Measurements from ENCODE around the gene PCBP3.

PCBP3 gene

GRCh38 chr21:45756669-45757068, 113.1 kb downstream of the PCBP3 start:
- Histone ChIP-seq H3K79me1 (ENCODE audit: low read length) (no peaks in the 10 kb centered on the region), H2BK120ac (ENCODE audit: insufficient read depth, low read length, poor library complexity) (no peak overlapping the region), H4K91ac (ENCODE audit: low read depth, low read length) (no peak overlapping the region), H3K27ac (ENCODE audit: low read depth, low read length) (no peak overlapping the region), H3K23ac (ENCODE audit: low read length) (no peak overlapping the region), H3K4me1 (ENCODE audit: control insufficient read depth in 1 of 2, insufficient read depth in 2 of 2, low read length in 2 of 2) (no peaks in the 10 kb centered on the region), H3K9ac (ENCODE audit: low read length) (no peak overlapping the region), H2AFZ (ENCODE audit: insufficient read depth, low read length, poor library complexity) (no peak overlapping the region), H2BK5ac (ENCODE audit: low read depth, low read length, poor library complexity) (no peak overlapping the region), H4K12ac (ENCODE audit: low read depth, low read length) (no peak overlapping the region), H3K18ac (ENCODE audit: low read length) (no peak overlapping the region), H2AK5ac (ENCODE audit: low read length) (no peak overlapping the region), H3K14ac (ENCODE audit: low read length) (no peak overlapping the region), H3K4me3 (ENCODE audit: low read depth, low read length) (no peak overlapping the region), H3K27me3 (ENCODE audit: insufficient read depth, low read length) (no peaks in the 10 kb centered on the region), H4K8ac (ENCODE audit: low read depth, low read length) (no peak overlapping the region), H3K4ac (ENCODE audit: low read depth, low read length) (no peak overlapping the region), H3K79me2 (ENCODE audit: control insufficient read depth, insufficient read depth, low read length, poor library complexity) (no peaks in the 10 kb centered on the region), H3K36me3 (ENCODE audit: control insufficient read depth in 1 of 2, insufficient read depth in 2 of 2, low read length in 2 of 2) (no peaks in the 10 kb centered on the region), H3K9me3 (ENCODE audit: insufficient read depth, low read depth, low read length) (peaks cover 1% of the 10 kb centered on the region), H3K4me2 (ENCODE audit: low read length) (no peak overlapping the region), H2BK12ac (ENCODE audit: low read length) (no peak overlapping the region)
- WGBS (ENCODE audit: extremely low coverage, insufficient coverage, insufficient read length) = no CpG with 5 or more reads among the region's 2 CpGs
- no peak for DNase-seq

DNA sequence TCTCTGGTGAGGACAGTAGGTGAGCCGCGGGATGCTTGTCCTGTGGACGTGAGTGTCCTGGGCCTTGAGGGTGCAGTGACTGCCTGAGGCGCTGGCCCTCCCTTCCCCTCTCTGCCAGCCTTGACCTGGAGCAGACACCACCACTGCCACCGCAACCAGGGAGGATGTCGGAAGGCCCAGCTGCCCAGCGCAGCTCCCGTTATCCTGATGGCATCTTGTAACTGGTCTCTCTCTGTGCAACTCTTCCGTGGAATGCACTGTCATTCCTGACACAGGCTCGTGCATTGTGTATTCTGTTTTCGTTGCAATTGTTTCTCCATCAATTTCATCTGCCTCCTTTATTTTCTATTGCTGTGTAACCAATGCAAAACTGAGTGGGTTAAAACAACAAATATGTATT, 118.2 kb downstream of the PCBP3 start:
- H3K4ac ChIP-seq (ENCODE audit: low read depth, low read length) = no peak overlapping the region
- H4K12ac ChIP-seq (ENCODE audit: low read depth, low read length) = no peak overlapping the region
- no peak overlapping the region for H3K27ac ChIP-seq (ENCODE audit: low read depth, low read length)
- no peak overlapping the region for H2BK5ac ChIP-seq (ENCODE audit: low read depth, low read length, poor library complexity)
- no peak overlapping the region for H3K14ac ChIP-seq (ENCODE audit: low read length)
- no peaks in the 10 kb centered on the region for H3K36me3 ChIP-seq (ENCODE audit: control insufficient read depth in 1 of 2, insufficient read depth in 2 of 2, low read length in 2 of 2)
- H3K9ac ChIP-seq (ENCODE audit: low read length) = no peak overlapping the region
- H2AK5ac ChIP-seq (ENCODE audit: low read length) = no peak overlapping the region
- no peak overlapping the region for H2BK12ac ChIP-seq (ENCODE audit: low read length)
- no peak overlapping the region for H2AFZ ChIP-seq (ENCODE audit: insufficient read depth, low read length, poor library complexity)
- DNase-seq = no peak
- no peak overlapping the region for H3K4me2 ChIP-seq (ENCODE audit: low read length)
- no peak overlapping the region for H4K91ac ChIP-seq (ENCODE audit: low read depth, low read length)
- H3K9me3 ChIP-seq (ENCODE audit: insufficient read depth, low read depth, low read length) = peaks cover 2% of the 10 kb centered on the region
- no peak overlapping the region for H3K4me3 ChIP-seq (ENCODE audit: low read depth, low read length)
- H3K79me1 ChIP-seq (ENCODE audit: low read length) = no peaks in the 10 kb centered on the region
- no peak overlapping the region for H4K8ac ChIP-seq (ENCODE audit: low read depth, low read length)
- no peak overlapping the region for H2BK120ac ChIP-seq (ENCODE audit: insufficient read depth, low read length, poor library complexity)
- H3K27me3 ChIP-seq (ENCODE audit: insufficient read depth, low read length) = no peaks in the 10 kb centered on the region
- no peaks in the 10 kb centered on the region for H3K4me1 ChIP-seq (ENCODE audit: control insufficient read depth in 1 of 2, insufficient read depth in 2 of 2, low read length in 2 of 2)
- H3K79me2 ChIP-seq (ENCODE audit: control insufficient read depth, insufficient read depth, low read length, poor library complexity) = no peaks in the 10 kb centered on the region
- WGBS (ENCODE audit: extremely low coverage, insufficient coverage, insufficient read length) = no CpG with 5 or more reads among the region's 11 CpGs
- no peak overlapping the region for H3K18ac ChIP-seq (ENCODE audit: low read length)
- no peak overlapping the region for H3K23ac ChIP-seq (ENCODE audit: low read length)

- DNase-seq = no peak
- Histone ChIP-seq H3K4me1 (ENCODE audit: control insufficient read depth in 1 of 2, insufficient read depth in 2 of 2, low read length in 2 of 2) (no peaks in the 10 kb centered on the region), H4K8ac (ENCODE audit: low read depth, low read length) (no peak overlapping the region), H3K36me3 (ENCODE audit: control insufficient read depth in 1 of 2, insufficient read depth in 2 of 2, low read length in 2 of 2) (no peaks in the 10 kb centered on the region), H4K12ac (ENCODE audit: low read depth, low read length) (no peak overlapping the region), H3K27ac (ENCODE audit: low read depth, low read length) (no peak overlapping the region), H2BK120ac (ENCODE audit: insufficient read depth, low read length, poor library complexity) (no peak overlapping the region), H3K4me3 (ENCODE audit: low read depth, low read length) (no peak overlapping the region), H2AK5ac (ENCODE audit: low read length) (no peak overlapping the region), H3K18ac (ENCODE audit: low read length) (no peak overlapping the region), H3K9me3 (ENCODE audit: insufficient read depth, low read depth, low read length) (peaks cover 2% of the 10 kb centered on the region), H3K23ac (ENCODE audit: low read length) (no peak overlapping the region), H3K27me3 (ENCODE audit: insufficient read depth, low read length) (no peaks in the 10 kb centered on the region), H2BK5ac (ENCODE audit: low read depth, low read length, poor library complexity) (no peak overlapping the region), H3K79me2 (ENCODE audit: control insufficient read depth, insufficient read depth, low read length, poor library complexity) (no peaks in the 10 kb centered on the region), H3K4ac (ENCODE audit: low read depth, low read length) (no peak overlapping the region), H3K9ac (ENCODE audit: low read length) (no peak overlapping the region), H2AFZ (ENCODE audit: insufficient read depth, low read length, poor library complexity) (no peak overlapping the region), H3K79me1 (ENCODE audit: low read length) (no peaks in the 10 kb centered on the region), H2BK12ac (ENCODE audit: low read length) (no peak overlapping the region), H4K91ac (ENCODE audit: low read depth, low read length) (no peak overlapping the region), H3K14ac (ENCODE audit: low read length) (no peak overlapping the region), H3K4me2 (ENCODE audit: low read length) (no peak overlapping the region)
- no CpG with 5 or more reads among the region's 19 CpGs for WGBS (ENCODE audit: extremely low coverage, insufficient coverage, insufficient read length)
Observed at GRCh38 chr21:45763074-45763473, 119.5 kb downstream of the PCBP3 start.

DNA sequence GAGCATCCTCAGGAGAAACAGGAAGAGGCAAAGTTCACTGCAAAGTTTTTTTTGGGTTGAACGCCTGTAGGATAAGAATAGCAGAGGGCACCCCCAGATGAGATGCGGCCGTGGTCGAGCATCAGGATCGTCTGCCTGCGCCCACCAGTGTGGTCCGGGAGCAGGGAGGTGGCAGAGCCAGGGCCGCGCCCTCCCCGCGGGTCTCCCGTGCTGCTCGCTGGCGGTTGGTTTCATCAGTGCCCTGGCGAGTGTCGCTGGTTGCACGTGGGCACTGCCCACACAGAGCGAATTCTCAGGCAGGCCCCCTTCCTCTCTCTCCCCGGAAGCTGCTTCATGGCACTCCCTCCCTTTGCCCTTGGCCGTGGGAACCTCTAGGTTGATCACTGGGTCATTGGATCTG, 120.0 kb downstream of the PCBP3 start:
- H2AK5ac ChIP-seq (ENCODE audit: low read length) = no peak overlapping the region

More for the DNA sequence above, 120.0 kb downstream of the PCBP3 start:
- H3K27me3 ChIP-seq (ENCODE audit: insufficient read depth, low read length) = no peaks in the 10 kb centered on the region
- DNase-seq = no peak
- H4K91ac ChIP-seq (ENCODE audit: low read depth, low read length) = no peak overlapping the region
- H3K27ac ChIP-seq (ENCODE audit: low read depth, low read length) = no peak overlapping the region
- no peak overlapping the region for H2BK120ac ChIP-seq (ENCODE audit: insufficient read depth, low read length, poor library complexity)
- H3K4me1 ChIP-seq (ENCODE audit: control insufficient read depth in 1 of 2, insufficient read depth in 2 of 2, low read length in 2 of 2) = no peaks in the 10 kb centered on the region
- no peak overlapping the region for H3K18ac ChIP-seq (ENCODE audit: low read length)
- H3K79me1 ChIP-seq (ENCODE audit: low read length) = no peaks in the 10 kb centered on the region
- H2AFZ ChIP-seq (ENCODE audit: insufficient read depth, low read length, poor library complexity) = no peak overlapping the region
- H3K4ac ChIP-seq (ENCODE audit: low read depth, low read length) = no peak overlapping the region
- H3K14ac ChIP-seq (ENCODE audit: low read length) = no peak overlapping the region
- H3K4me2 ChIP-seq (ENCODE audit: low read length) = no peak overlapping the region
- no peak overlapping the region for H2BK5ac ChIP-seq (ENCODE audit: low read depth, low read length, poor library complexity)
- peaks cover 2% of the 10 kb centered on the region for H3K9me3 ChIP-seq (ENCODE audit: insufficient read depth, low read depth, low read length)
- no CpG with 5 or more reads among the region's 20 CpGs for WGBS (ENCODE audit: extremely low coverage, insufficient coverage, insufficient read length)
- H3K79me2 ChIP-seq (ENCODE audit: control insufficient read depth, insufficient read depth, low read length, poor library complexity) = no peaks in the 10 kb centered on the region
- H3K4me3 ChIP-seq (ENCODE audit: low read depth, low read length) = no peak overlapping the region
- H3K23ac ChIP-seq (ENCODE audit: low read length) = no peak overlapping the region
- H3K9ac ChIP-seq (ENCODE audit: low read length) = no peak overlapping the region
- no peak overlapping the region for H2BK12ac ChIP-seq (ENCODE audit: low read length)
- no peaks in the 10 kb centered on the region for H3K36me3 ChIP-seq (ENCODE audit: control insufficient read depth in 1 of 2, insufficient read depth in 2 of 2, low read length in 2 of 2)
- H4K8ac ChIP-seq (ENCODE audit: low read depth, low read length) = no peak overlapping the region
- no peak overlapping the region for H4K12ac ChIP-seq (ENCODE audit: low read depth, low read length)
